BLaER1 (cell line): ENCODE results near the gene CXCR6.

Experiments
- H3K27ac ChIP-seq: shearing (Covaris generic); formaldehyde crosslinking; 2 replicates; pipeline ENCODE4 v1.8.1; 2022
- H3K27me3 ChIP-seq: shearing (Covaris generic); formaldehyde crosslinking; 2 replicates; pipeline ENCODE4 v1.8.1; 2022
- H3K36me3 ChIP-seq: shearing (Covaris generic); formaldehyde crosslinking; 2 replicates; pipeline ENCODE4 v1.8.1; 2022
- H3K4me1 ChIP-seq: shearing (Covaris generic); formaldehyde crosslinking; 2 replicates; pipeline ENCODE4 v1.8.1; 2022
- H3K4me2 ChIP-seq: shearing (Covaris generic); formaldehyde crosslinking; 2 replicates; pipeline ENCODE4 v1.8.1; 2022
- H3K4me3 ChIP-seq: shearing (Covaris generic); formaldehyde crosslinking; 2 replicates; pipeline ENCODE4 v1.8.1; 2022
- H3K9ac ChIP-seq: shearing (Covaris generic); formaldehyde crosslinking; 2 replicates; pipeline ENCODE4 v1.8.1; 2022
- H3K9me3 ChIP-seq: shearing (Covaris generic); formaldehyde crosslinking; 2 replicates; pipeline ENCODE4 v1.8.1; 2022
- H4K20me1 ChIP-seq: shearing (Covaris generic); formaldehyde crosslinking; 2 replicates; pipeline ENCODE4 v1.8.1; 2022
- Cebpa-rat ChIP-seq: shearing (Covaris generic); IDR thresholded peaks from 2 replicates; pipeline ENCODE4 v1.8.1; 2022

Gene CXCR6

GRCh38 chr3:45909542-45909941, 33.7 kb upstream of the CXCR6 start:
- TF ChIP-seq Cebpa-rat = no peak
- Histone ChIP-seq H3K9ac (no peak overlapping the region), H3K4me2 (peak overlapping the region; percentile 66), H4K20me1 (no peaks in the 10 kb centered on the region), H3K9me3 (no peaks in the 10 kb centered on the region), H3K4me3 (no peak overlapping the region), H3K27me3 (no peaks in the 10 kb centered on the region), H3K27ac (no peak overlapping the region), H3K4me1 (peaks cover 36% of the 10 kb centered on the region), H3K36me3 (no peaks in the 10 kb centered on the region)

- TF ChIP-seq Cebpa-rat = no peak
- Histone ChIP-seq H3K9ac (no peak overlapping the region), H3K4me3 (no peak overlapping the region), H3K27me3 (no peaks in the 10 kb centered on the region), H3K9me3 (no peaks in the 10 kb centered on the region), H3K4me1 (peaks cover 49% of the 10 kb centered on the region), H3K36me3 (no peaks in the 10 kb centered on the region), H3K4me2 (no peak overlapping the region), H4K20me1 (no peaks in the 10 kb centered on the region), H3K27ac (no peak overlapping the region)
Measured at GRCh38 chr3:45910892-45911291, 32.4 kb upstream of the CXCR6 start.

- H3K27me3 ChIP-seq = no peaks in the 10 kb centered on the region
- peak overlapping the region; percentile 10; the same call in 1 of the 2 replicates for H3K4me2 ChIP-seq
- H4K20me1 ChIP-seq = no peaks in the 10 kb centered on the region
- no peak overlapping the region for H3K4me3 ChIP-seq
- H3K9me3 ChIP-seq = no peaks in the 10 kb centered on the region
- H3K36me3 ChIP-seq = no peaks in the 10 kb centered on the region
- H3K4me1 ChIP-seq = peaks cover 57% of the 10 kb centered on the region
- no peak for TF ChIP-seq Cebpa-rat
- no peak overlapping the region for H3K9ac ChIP-seq
- no peak overlapping the region for H3K27ac ChIP-seq
Measured at GRCh38 chr3:45911511-45912226, 31.6 kb upstream of the CXCR6 start.

GRCh38 chr3:45912435-45912834, 30.8 kb upstream of the CXCR6 start:
- peaks cover 63% of the 10 kb centered on the region for H3K4me1 ChIP-seq
- TF ChIP-seq Cebpa-rat = no peak
- H3K9ac ChIP-seq = no peak overlapping the region
- no peaks in the 10 kb centered on the region for H4K20me1 ChIP-seq
- H3K27ac ChIP-seq = no peak overlapping the region
- no peak overlapping the region for H3K4me3 ChIP-seq
- no peak overlapping the region for H3K4me2 ChIP-seq
- H3K36me3 ChIP-seq = 0 out of 2 replicates have a peak, but pooled peaks cover 4% of the 10 kb centered on the region
- H3K27me3 ChIP-seq = no peaks in the 10 kb centered on the region
- H3K9me3 ChIP-seq = no peaks in the 10 kb centered on the region

- no peak overlapping the region for H3K4me3 ChIP-seq
- H3K27me3 ChIP-seq = no peaks in the 10 kb centered on the region
- no peak for TF ChIP-seq Cebpa-rat
- no peaks in the 10 kb centered on the region for H3K9me3 ChIP-seq
- no peak overlapping the region for H3K9ac ChIP-seq
- H3K4me1 ChIP-seq = peaks cover 50% of the 10 kb centered on the region
- peak overlapping the region; percentile 74 for H3K4me2 ChIP-seq
- H4K20me1 ChIP-seq = no peaks in the 10 kb centered on the region
- no peak overlapping the region for H3K27ac ChIP-seq
- H3K36me3 ChIP-seq = peaks cover 23% of the 10 kb centered on the region
Measured at GRCh38 chr3:45914362-45915058, 28.8 kb upstream of the CXCR6 start.

- no peak for TF ChIP-seq Cebpa-rat
- no peaks in the 10 kb centered on the region for H3K9me3 ChIP-seq
- H4K20me1 ChIP-seq = no peaks in the 10 kb centered on the region
- H3K27ac ChIP-seq = peak overlapping the region; percentile 1; the same call in 1 of the 2 replicates
- no peak overlapping the region for H3K9ac ChIP-seq
- H3K4me3 ChIP-seq = no peak overlapping the region
- H3K36me3 ChIP-seq = peaks cover 28% of the 10 kb centered on the region
- peaks cover 45% of the 10 kb centered on the region for H3K4me1 ChIP-seq
- peak overlapping the region; percentile 74 for H3K4me2 ChIP-seq
- H3K27me3 ChIP-seq = no peaks in the 10 kb centered on the region
Measured at GRCh38 chr3:45915059-45915439, 28.2 kb upstream of the CXCR6 start.

- H3K9me3 ChIP-seq = no peaks in the 10 kb centered on the region
- peak overlapping the region; percentile 74 for H3K4me2 ChIP-seq
- no peaks in the 10 kb centered on the region for H4K20me1 ChIP-seq
- H3K27ac ChIP-seq = peak overlapping the region; percentile 1; the same call in 1 of the 2 replicates
- H3K27me3 ChIP-seq = no peaks in the 10 kb centered on the region
- TF ChIP-seq Cebpa-rat = no peak
- H3K4me3 ChIP-seq = no peak overlapping the region
- H3K4me1 ChIP-seq = peaks cover 41% of the 10 kb centered on the region
- no peak overlapping the region for H3K9ac ChIP-seq
- peaks cover 34% of the 10 kb centered on the region for H3K36me3 ChIP-seq
Measured at GRCh38 chr3:45915518-45916231, 27.6 kb upstream of the CXCR6 start.

GRCh38 chr3:45917146-45917898, 25.9 kb upstream of the CXCR6 start:
- Histone ChIP-seq H3K27ac (no peak overlapping the region), H3K27me3 (no peaks in the 10 kb centered on the region), H3K9me3 (no peaks in the 10 kb centered on the region), H3K36me3 (peaks cover 51% of the 10 kb centered on the region), H3K4me2 (no peak overlapping the region; the same call in 1 of the 2 replicates), H4K20me1 (no peaks in the 10 kb centered on the region), H3K4me3 (no peak overlapping the region), H3K9ac (no peak overlapping the region), H3K4me1 (peaks cover 31% of the 10 kb centered on the region)
- no peak for TF ChIP-seq Cebpa-rat
